NT2/D1 (cell line): ENCODE measurements around the gene TMEM176A.

Experiments used
- SUZ12 ChIP-seq: IDR thresholded peaks from 2 replicates; pipeline ENCODE4 v1.6.1; 2011; ENCODE audit not compliant: insufficient read length, insufficient read depth; ENCODE audit errors: extremely low read depth
- YY1 ChIP-seq: IDR thresholded peaks from 2 replicates; pipeline ENCODE4 v1.6.1; 2011; ENCODE audit not compliant: insufficient read length, insufficient read depth
- ZNF274 ChIP-seq: IDR thresholded peaks from 2 replicates; pipeline ENCODE4 v1.6.1; 2011; ENCODE audit warnings: mild to moderate bottlenecking, low read depth, low read length

DNA sequence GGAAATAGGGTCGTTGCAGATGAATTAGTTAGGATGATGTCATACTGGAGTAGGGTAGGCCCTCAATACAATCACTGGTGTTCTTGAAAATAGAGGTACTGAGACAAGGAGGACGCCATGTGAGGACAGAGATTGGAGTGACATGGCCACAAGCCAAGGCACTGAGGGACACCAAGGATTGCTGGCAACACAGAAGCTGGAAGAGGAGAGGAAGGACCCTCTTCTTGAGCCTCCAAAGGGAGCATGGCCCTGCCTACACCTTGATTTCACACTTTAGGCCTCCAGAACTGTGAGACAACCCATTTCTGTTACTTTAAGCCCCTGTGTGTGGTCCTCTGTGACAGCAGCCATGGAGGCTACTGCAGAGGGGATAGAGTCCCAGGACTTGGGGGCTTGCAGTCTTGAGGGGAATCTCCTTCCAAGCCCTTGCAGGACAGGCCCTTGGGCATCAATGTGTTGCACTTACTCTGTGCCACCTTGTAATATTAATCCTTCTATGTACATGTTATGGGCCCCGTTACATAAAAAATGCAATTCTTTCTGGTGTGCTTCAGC is 48.1 kb downstream of the TMEM176A start:
- TF ChIP-seq ZNF274: no peak
- no peak for TF ChIP-seq SUZ12
- TF ChIP-seq YY1: no peak
